GM18508 (cell line): ENCODE measurements around the gene KIF19.

Experiments used
- ATAC-seq: cut with Tn5 transposase; IDR thresholded peaks from one replicate; pipeline ENCODE4 v1.9.1; 2021; ENCODE audit warnings: moderate number of reproducible peaks; ENCODE audit not compliant: insufficient read depth, unreplicated experiment

KIF19 gene

DNA sequence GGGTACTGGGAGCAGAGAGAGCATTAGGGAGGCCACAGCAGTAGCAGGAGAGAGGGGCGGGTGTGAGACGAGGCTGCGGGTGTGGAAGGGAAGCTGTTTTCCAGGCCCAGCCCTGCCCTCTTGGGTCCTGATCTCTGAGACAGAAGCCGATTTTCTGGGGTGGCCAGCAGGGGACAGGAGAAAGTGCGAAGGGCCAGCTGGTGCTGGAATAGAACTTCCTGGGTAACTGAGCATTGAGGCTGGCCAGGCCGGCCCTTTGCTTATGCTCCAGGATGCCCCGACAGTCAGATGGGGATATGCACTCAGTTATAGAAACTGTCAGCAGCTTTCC lies 34.8 kb downstream of the KIF19 start:
- ATAC-seq, result no peak

DNA sequence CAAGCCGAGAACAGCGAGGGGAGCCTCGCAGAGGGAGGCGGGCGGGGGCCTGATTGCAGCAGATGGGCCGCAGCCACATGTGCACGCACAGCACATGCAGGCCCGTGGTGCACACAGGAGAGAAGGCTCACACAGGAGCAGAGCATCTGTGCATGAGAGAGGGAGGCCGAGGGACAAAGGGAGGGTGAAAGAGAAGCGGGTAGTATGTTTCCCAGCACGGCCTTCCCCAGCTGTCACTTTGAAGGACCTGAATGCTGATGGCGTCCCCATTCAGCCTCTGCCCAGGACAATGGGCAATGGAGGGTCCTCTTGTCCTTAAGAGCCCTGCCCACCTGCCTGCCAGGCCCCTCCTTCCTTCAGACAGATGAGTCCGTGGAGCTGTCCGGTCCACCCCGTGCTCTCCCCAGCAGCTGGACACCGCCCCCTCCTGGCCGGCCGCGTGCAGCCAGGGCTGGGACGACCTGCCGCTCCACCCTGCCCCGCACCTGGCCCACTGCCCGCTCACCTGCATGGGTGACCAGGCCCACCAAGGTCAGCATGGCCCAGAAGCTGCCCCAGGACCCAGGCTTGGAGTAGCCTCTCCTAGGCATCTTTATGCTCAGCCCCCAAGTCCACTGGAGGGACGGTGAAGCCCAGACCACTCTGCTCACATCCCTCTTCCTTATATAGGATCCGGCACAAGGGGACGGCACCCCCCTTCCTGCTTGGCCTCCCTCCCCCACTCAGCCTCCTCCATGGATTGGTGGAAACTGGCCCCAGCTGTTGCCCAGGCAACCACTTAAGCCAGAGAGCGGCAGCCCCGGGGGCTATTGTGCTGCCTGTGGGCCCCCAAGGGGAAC lies 35.4 kb downstream of the KIF19 start, which contains the start of gene BTBD17:
BTBD17 (minus strand) TSS at position 639 of the 839 bp plus-strand sequence; CDS start at position 590, 49 bp downstream.
- ATAC-seq, result no peak

DNA sequence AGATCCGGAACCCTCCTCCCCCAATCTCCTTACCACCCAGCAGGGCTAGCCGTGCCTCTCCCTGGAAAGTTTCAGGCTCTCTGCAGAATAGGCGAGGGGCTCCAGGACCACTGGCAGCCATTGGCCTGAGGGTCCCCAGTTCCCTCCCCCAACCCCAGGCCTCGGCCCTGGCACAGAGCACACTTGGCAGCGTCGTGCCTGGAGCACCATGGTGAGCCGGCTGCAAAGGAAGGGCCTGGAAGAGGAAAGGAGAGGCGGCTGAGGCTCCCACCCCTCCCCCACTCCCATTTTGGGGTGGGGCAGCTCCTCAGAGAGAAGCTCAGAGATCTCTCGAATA lies 36.0 kb downstream of the KIF19 start:
- no peak for ATAC-seq

DNA sequence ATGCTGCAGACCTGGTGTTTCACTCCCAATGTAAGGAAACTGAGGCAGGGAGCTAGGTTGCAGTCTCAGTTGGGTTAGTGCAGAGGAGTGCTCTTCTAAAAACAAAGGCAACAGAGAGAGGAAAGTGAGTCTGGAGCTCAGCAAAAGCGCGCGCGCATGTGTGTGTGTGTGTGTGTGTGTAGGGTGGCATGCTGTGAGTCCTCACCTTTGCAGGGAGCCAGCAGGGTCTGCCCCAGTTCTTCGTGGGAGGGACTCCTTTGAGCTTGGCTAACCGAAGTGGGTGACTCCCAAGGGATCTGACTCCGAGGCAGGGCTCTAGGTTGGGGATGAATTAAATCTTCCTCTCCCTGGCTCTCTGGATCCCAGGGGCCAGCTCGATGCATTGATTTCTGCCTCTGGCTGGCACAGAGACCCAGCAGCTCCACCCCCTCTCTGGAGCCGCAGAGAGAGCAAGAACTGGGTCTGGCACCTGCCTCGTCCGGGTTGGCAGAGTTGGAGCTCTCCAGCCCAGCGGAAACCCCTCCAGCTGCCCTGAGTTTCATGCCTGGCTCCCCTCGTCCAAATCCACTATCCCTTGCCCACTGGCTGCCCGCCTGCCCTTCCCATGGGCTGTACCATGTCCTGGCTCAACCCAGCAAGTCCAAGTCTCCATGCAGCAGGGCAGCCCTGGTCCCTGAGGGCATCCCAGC lies 36.9 kb downstream of the KIF19 start:
- ATAC-seq, result no peak

DNA sequence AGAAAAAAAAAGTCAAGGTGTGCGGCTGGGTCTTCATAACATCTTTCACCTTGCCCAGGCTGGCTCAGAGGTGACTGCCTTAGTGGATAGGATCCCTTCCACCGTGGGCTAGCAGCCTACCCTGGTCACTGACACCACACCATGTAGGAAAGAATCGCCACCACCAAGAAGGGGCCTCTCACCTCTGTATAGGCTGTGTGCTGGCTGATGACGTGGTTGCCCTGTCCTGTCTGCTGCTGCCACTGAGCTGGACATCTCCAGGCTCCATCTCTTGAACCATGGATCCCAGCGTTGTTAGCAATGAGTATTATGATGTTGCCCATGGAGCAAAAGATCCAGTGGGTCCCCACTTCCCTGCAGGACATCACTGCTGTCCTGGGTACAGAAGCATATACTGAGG lies 41.2 kb downstream of the KIF19 start, which contains the start of gene GPR142:
GPR142 (plus strand) TSS at position 301 of the 400 bp plus-strand sequence. CDS start 2,035 bp downstream, outside the sequence.
- no peak for ATAC-seq

DNA sequence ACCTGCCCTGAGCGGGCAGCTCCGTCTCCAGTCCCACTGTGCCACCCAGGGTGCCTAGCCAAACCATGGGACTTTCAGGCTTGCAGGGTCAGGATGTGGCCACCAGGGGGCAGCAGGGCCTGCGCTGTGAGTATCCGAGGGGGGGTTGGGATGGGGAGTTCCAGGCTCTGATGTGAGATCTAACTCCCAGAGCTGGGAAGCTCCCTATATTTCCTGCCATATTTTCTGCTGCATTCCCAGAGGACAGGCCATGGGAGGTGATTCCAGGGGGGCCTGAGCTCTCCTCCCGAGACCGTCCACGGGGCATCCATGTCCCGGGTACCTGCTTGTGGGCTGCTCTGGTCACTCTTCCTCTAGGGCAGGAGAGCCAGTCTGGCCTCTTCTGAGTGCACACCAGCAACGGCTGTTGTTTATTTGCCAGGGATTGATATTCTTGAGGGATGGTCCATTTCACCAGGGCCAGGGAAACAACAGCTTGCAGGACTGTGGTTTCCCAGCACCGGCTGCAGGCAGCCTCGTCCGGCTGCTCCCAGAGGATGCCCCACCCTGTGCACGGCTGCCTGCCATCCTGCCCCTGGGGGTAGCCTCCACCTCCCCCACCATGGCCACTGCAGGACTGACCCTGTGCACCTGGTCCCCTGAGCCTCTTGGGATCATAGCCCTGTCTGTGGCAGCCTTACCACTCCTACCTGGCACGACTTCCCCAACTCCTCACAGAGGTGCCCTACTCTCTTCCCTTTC lies 42.5 kb downstream of the KIF19 start:
- ATAC-seq, result no peak

DNA sequence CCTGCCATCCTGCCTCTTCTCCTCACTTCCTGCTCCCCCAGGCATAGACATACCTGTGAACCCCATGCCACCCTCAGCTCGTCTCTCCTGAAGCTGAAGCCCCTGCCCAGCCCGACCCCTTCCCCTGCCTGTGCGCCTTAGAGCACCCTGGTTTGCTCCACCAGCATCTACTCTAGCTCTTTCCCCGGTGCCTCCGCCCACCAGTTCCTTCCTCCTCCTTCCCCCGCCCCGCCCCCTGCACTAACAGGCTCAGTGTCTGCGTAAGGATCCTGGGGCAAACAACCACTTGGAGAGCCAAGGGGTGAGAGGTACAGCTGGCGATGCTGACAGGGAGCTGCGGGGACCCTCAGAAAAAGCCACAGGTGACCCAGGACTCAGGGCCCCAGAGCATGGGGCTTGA lies 43.2 kb downstream of the KIF19 start:
- no peak for ATAC-seq

DNA sequence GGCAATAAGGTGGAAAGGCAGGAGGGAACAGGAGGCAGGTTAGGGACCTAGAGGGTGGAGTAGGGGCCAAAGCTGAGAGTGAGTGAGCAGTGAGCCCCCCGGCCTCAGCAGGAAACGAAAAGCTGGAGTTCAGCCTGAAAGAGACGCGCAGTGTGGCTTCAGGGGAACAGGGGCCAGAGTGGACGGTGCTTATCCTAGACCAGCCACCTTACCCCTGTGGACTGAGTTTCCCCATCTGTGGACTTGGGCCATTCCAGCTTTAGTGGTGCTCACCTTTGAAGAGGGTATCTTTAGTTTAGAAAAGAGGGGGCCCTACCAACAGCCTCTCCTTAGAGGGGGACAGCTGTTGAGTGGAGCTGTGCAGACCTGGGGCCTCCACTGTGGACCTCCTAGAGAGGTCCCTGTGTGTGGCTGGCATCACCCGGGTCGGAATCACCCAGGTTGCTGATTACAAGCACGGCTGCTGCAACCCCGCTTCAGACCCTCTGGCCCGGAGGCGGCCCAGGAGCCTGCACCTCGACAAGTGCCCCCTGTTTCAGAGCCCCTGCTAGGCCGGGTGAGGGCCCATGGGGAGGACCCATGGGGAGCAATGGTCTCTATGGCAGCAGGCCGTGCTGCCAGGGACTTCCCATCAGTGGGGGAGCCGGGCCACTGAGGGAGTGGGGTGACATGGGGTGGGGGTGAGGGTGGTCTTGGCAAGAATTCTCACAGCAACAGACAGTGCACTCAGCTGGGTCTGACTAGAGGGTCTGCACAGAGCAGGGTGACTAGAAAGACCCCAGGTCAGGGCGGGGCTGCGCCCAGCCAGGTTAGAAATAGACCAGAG lies 43.9 kb downstream of the KIF19 start:
- ATAC-seq, result no peak

DNA sequence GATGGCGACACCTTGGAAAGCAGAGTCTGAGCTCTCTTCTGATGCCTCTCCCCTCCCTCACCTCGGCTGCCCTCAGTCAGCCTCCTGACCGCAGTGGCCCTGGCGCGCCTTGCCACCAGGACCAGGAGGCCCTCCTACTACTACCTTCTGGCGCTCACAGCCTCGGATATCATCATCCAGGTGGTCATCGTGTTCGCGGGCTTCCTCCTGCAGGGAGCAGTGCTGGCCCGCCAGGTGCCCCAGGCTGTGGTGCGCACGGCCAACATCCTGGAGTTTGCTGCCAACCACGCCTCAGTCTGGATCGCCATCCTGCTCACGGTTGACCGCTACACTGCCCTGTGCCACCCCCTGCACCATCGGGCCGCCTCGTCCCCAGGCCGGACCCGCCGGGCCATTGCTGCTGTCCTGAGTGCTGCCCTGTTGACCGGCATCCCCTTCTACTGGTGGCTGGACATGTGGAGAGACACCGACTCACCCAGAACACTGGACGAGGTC lies 45.7 kb downstream of the KIF19 start:
- no peak for ATAC-seq

DNA sequence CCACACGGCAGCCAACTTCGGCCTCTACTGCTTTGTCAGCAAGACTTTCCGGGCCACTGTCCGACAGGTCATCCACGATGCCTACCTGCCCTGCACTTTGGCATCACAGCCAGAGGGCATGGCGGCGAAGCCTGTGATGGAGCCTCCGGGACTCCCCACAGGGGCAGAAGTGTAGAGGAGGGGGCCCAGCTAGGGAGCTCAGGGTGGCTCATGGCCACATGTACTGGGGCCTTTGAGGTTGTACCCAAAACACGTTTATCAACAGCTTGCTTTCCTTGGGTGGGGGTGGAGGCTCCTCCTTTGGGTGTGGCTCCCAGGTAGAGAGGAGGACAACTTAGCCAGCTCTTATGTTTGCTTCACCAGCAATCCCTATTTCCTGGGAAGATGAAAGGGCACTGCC lies 46.4 kb downstream of the KIF19 start:
- no peak for ATAC-seq

DNA sequence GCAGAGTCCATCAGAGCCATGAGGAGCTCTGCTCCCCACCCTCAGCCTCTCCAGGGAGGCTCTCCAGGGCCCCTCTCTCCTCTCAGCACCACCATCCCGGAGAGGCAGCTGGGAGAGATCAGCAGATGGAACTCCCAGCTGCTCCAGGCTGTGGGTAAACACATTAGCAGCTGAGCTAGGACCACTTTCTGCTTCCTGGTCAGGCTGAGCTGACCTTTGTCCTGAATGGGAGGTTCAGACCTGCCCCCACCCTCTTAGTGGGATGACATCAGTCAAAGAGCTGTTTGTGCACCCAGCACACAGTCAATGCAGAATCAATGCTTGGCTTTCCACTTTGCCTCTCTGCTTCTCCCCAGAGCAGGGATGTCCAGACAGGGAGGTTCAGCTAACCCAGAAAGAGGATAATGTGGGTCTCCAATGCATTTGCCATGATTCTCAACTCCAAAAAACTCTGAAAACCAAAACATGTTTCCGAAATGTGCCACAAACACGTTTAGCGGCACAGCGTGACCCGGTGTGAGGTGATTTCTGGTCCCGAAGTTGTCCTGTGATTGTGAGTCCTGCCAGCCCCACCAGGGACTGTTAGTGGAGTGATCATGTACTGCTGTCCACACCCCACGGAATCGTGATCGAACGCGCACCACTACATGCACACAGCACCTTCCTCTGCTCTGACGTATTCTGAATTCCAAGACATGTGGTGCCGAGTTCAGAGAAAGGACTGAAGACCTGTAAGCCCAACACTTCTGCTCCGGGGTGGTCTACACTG lies 48.0 kb downstream of the KIF19 start:
- ATAC-seq, result no peak

DNA sequence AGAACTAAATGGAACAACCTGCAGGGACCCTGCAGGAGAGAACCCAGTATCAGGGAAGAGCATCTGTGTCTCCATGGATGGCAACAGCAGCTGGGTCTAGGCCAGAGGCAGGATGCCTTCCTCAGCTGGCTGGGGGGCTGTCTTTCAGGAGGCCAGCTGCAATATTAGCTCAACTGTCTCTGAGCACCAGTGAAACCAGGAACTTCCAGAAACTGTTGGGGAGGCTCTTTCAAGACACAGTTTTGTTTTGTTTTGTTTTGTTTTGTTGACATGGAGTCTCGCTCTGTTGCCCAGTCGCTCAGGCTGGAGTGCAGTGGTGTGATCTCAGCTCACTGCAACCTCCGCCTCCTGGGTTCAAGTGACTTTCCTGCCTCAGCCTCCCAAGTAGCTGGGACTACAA lies 48.8 kb downstream of the KIF19 start:
- no peak for ATAC-seq

DNA sequence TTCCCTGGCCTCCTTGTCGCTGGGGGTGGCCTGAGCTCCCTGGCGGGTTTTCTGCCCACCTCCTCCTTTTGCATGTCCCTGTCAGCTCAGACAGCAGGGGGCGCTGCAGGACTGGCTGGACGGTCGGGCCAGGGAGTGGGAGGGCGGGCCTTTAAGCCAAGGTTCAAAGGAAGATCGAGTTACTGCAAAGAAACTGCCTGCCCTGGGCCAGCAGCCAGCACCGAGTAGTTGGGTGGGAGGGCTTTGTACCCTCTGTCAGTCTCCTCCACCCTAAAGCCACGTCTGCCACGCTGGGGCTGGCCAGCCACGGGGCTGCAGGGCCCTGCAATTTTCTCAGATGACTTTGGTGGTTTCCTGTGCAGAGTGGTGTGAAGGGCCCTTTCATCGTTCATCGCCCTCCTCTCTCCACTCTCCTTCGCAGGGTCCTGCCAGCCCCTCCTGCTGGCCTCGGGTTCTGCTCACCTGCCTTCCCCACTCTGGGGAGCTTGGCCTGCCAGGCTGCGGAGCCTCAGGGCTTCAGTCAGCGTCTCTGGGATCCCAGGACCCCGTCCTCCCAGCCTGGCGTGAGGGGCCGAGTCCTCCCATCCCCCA lies 53.6 kb downstream of the KIF19 start:
- no peak for ATAC-seq

DNA sequence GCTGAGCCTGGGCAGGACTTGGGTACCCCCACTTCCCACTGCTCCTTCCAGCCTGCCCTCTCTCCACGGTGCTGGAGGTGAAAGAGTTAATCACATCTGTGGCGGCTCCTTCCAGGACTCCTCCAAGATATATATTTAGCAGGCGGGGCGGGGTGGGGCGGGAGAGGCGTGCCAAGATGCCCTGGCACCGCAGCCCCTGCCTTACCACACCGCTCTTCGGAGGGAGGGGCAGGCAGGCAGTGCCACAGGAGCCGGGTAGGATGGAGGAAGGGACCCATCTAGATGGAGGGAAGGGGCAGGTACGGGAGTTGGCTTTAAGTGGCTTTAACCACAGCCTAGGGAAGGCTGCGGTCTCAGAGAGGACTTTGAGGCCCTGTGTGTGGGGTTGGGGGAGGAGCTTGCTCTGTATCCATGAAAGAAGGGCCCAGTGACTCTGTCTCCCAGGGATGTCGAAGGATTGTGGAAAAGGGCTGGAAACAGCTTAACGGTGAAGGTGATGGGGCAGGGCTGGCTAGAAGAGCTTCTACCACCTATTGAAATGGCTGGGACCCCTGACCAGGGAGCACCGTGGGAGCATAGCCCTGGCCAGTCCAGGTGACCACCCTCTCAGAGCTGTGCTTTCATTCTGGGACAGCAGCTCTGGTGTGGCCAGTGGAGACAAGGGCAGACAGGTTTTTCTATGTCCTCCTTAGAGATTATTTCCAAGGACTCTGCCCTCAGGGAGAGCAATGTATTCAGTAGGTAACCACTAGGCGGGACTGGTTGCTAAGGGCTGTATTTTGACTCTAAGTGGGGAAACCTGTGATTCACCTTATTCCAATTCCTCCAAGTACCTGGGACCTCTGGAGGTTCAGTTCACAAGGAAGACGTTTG lies 54.3 kb downstream of the KIF19 start:
- no peak for ATAC-seq

DNA sequence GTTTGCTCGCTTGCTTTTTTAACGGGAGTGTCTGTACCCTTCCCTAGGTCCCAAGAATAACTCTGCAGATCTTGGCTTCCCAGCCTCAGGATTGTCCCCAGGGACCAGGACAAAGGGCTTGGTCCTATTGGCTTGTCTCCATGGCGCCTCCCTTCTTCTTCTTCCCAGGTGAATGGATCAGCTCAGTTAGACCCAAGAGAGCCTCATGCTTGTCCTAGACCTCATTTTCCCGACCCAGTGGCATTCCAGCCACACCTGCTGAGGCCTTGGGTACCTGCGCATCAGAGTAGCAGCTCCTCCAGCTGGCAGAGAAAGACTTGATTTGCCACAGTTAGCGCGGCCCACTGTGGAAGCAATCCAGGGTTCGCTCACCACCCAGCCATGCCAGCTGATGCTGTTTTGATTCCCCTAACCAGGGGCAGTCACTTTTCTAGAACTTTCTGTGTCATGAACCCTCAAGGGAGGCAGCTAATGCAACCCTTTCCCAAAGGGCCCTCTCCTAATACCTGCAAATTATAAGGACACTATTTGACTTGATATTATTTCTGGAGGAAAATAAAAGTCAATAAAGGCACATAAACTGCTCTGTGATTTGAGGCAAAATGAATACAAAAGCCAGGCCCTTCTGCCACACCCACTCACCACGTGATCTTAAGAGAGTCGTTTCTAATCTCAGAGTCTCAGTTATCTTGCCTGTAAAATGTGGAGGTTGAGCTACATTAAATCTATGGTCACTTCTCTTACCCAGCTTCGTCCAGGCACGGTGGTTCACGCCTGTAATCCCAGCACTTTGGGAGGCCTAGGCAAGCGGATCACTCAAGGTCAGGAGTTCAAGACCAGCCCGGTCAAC lies 55.2 kb downstream of the KIF19 start:
- no peak for ATAC-seq

DNA sequence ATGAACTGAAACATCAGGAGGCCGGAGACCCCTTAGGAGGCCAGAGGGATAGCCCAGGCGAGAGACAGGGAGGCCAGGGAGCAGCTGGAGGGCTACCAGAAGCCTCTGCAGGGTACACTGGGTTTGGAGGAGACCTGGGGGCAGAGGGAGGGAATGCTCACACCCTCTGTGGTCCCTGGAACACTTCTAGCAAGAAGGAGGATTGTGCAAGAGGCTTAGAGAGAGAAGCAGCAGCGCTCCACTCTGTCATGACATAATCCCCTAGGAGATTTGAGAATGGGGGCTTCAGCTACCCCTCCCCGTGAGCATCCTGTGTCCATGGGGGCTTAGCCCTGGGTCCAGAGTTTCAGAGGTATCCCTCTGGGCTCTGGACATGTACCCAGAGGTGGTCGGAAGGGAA lies 57.1 kb downstream of the KIF19 start:
- no peak for ATAC-seq

DNA sequence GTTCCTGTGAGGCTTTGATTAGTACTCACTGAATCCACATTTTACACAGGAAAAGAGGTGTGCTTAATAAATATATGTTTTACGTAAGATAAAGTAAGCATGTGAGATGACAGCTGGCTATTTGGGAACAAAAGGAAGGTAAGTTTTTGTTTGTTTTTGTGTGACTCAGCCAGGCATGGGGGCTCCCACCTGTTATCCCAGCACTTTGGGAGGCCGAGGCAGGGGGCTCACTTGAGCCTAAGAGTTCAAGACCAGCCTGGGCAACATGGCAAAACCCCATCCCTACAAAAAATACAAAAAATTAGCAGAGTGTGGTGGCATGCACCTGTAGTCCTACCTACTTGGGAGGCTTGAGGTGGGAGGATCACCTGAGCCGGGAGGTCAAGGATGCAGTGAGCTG lies 59.2 kb downstream of the KIF19 start:
- no peak for ATAC-seq
